Naive B cell (primary cell): ENCODE results near the gene TTC17. TPM values are rescaled to one million over a fixed set of nuclear protein-coding genes. Genes with fewer than 3 reads are reported as not detected.
A peak's percentile ranks its signal among the peaks of the same experiment; 100 is the strongest.
"Not testable (repeated sequence)": the region's sequence is repeated elsewhere in the genome, so short reads cannot be mapped to it uniquely, and the experiment has no call there.

Experiments
- ATAC-seq, 2 donors: fragments of 150-1000 bp; cut with Tn5 transposase; 2 replicates each; pipeline ENCODE4 v1.10.0; 2021; ENCODE audit warnings: low read depth in 2 of 2, mild to moderate bottlenecking in 2 of 2, moderate library complexity in 2 of 2
- DNase-seq: peaks from one replicate; pipeline ENCODE4 v3.0.0; 2022
- H3K27ac Mint-ChIP-seq, 6 donors: one replicate each; pipeline ENCODE4 v1.8.0; 2020 to 2022; ENCODE audit warnings: mild to moderate bottlenecking in 6 of 6, mixed read lengths in 6 of 6, moderate library complexity in 5 of 6, inconsistent platforms in 2 of 6
- H3K27me3 Mint-ChIP-seq, 3 donors: one replicate each; pipeline ENCODE4 v1.8.0; 2021 to 2022; ENCODE audit warnings: mixed read lengths in 3 of 3, mild to moderate bottlenecking in 1 of 3
- H3K36me3 Mint-ChIP-seq, 2 donors: one replicate each; pipeline ENCODE4 v1.8.0; 2020 to 2022; ENCODE audit warnings: mixed read lengths in 2 of 2, inconsistent platforms in 1 of 2, mild to moderate bottlenecking in 1 of 2
- H3K4me1 Mint-ChIP-seq, 3 donors: one replicate each; pipeline ENCODE4 v1.8.0; 2020 to 2022; ENCODE audit warnings: mixed read lengths in 3 of 3, inconsistent platforms in 1 of 3, mild to moderate bottlenecking in 1 of 3, moderate library complexity in 1 of 3
- H3K4me3 Mint-ChIP-seq, 8 donors: one replicate each; pipeline ENCODE4 v1.8.0; 2020 to 2022; ENCODE audit warnings: mild to moderate bottlenecking in 8 of 8, mixed read lengths in 8 of 8, moderate library complexity in 8 of 8, inconsistent platforms in 2 of 8
- H3K9me3 Mint-ChIP-seq, 7 donors: one replicate each; pipeline ENCODE4 v1.8.0; 2020 to 2022; ENCODE audit warnings: mixed read lengths in 7 of 7, mild to moderate bottlenecking in 5 of 7, inconsistent platforms in 2 of 7, moderate library complexity in 1 of 7
- polyA plus RNA-seq, 6 donors: library from polyadenylated mRNA; unstranded; fragments of 300-500 nt; fragmentation: Illumina TruSeq; gene quantifications; one replicate each; pipeline ENCODE4 v1.2.3, GENCODE V29; 2021; ENCODE audit warnings: low read depth in 6 of 6

TTC17 gene
- polyA plus RNA-seq, 6 donors from 2014 or later: 59.8 to 106 (median 74.2) TPM

GRCh38 chr11:43434893-43435292, 76.2 kb downstream of the TTC17 start:
- no peaks in the 10 kb centered on the region for H3K27me3 Mint-ChIP-seq
- H3K9me3 Mint-ChIP-seq: peaks cover 0 to 6% (median 5%) of the 10 kb centered on the region in 7 donors
- no peak overlapping the region for H3K27ac Mint-ChIP-seq
- peaks cover 41 to 58% of the 10 kb centered on the region in 2 donors for H3K36me3 Mint-ChIP-seq
- ATAC-seq (no peak), DNase-seq (no peak)
- no peak overlapping the region for H3K4me3 Mint-ChIP-seq
- peaks cover 0 to 3% (median 0%) of the 10 kb centered on the region in 3 donors for H3K4me1 Mint-ChIP-seq

- Mint-ChIP-seq H3K4me1 (peaks cover 0 to 3% (median 0%) of the 10 kb centered on the region in 3 donors), H3K36me3 (peaks cover 51 to 58% of the 10 kb centered on the region in 2 donors), H3K9me3 (no peaks in the 10 kb centered on the region)
Measured at GRCh38 chr11:43440486-43440885, 81.8 kb downstream of the TTC17 start.

GRCh38 chr11:43443811-43444210, 85.1 kb downstream of the TTC17 start:
- ATAC-seq (no peak), DNase-seq (no peak)
- Mint-ChIP-seq H3K27ac (peak overlapping the region in 1 of 6 donors; percentile 65), H3K27me3 (no peaks in the 10 kb centered on the region), H3K36me3 (peaks cover 56 to 73% of the 10 kb centered on the region in 2 donors), H3K4me1 (peaks cover 0 to 1% (median 0%) of the 10 kb centered on the region in 3 donors), H3K4me3 (no peak overlapping the region), H3K9me3 (no peaks in the 10 kb centered on the region)

More at GRCh38 chr11:43440486-43440885, 81.8 kb downstream of the TTC17 start:
- no peaks in the 10 kb centered on the region for H3K27me3 Mint-ChIP-seq
- H3K4me3 Mint-ChIP-seq: no peak overlapping the region
- no peak for DNase-seq
- ATAC-seq: no peak
- H3K27ac Mint-ChIP-seq: peak overlapping the region in 1 of 6 donors; percentile 86

- no peak for DNase-seq
- Mint-ChIP-seq H3K9me3 (no peaks in the 10 kb centered on the region), H3K4me1 (no peaks in the 10 kb centered on the region), H3K4me3 (no peak overlapping the region), H3K27ac (peak overlapping the region in 2 of 6 donors; percentile 37 to 73), H3K36me3 (peaks cover 75 to 80% of the 10 kb centered on the region in 2 donors), H3K27me3 (no peaks in the 10 kb centered on the region)
- ATAC-seq: no peak
Measured at GRCh38 chr11:43447151-43447550, 88.4 kb downstream of the TTC17 start.

GRCh38 chr11:43458486-43458885, 99.8 kb downstream of the TTC17 start:
- no peaks in the 10 kb centered on the region for H3K4me1 Mint-ChIP-seq
- ATAC-seq (no peak), DNase-seq (no peak)
- peaks cover 66 to 70% of the 10 kb centered on the region in 2 donors for H3K36me3 Mint-ChIP-seq
- H3K9me3 Mint-ChIP-seq: peaks cover under 1 to 11% (median 8%) of the 10 kb centered on the region in 7 donors
- no peaks in the 10 kb centered on the region for H3K27me3 Mint-ChIP-seq
- no peak overlapping the region for H3K27ac Mint-ChIP-seq
- no peak overlapping the region for H3K4me3 Mint-ChIP-seq

- no peaks in the 10 kb centered on the region for H3K27me3 Mint-ChIP-seq
- DNase-seq (no peak), ATAC-seq (no peak)
- peaks cover 70 to 73% of the 10 kb centered on the region in 2 donors for H3K36me3 Mint-ChIP-seq
- no peak overlapping the region for H3K27ac Mint-ChIP-seq
- H3K4me3 Mint-ChIP-seq: no peak overlapping the region
- no peaks in the 10 kb centered on the region for H3K4me1 Mint-ChIP-seq
- peaks cover 4 to 19% (median 8%) of the 10 kb centered on the region in 7 donors for H3K9me3 Mint-ChIP-seq
Measured at GRCh38 chr11:43459246-43459645, 100.5 kb downstream of the TTC17 start.

- no peak for DNase-seq
- Mint-ChIP-seq H3K4me3 (no peak overlapping the region), H3K27me3 (no peaks in the 10 kb centered on the region), H3K36me3 (peaks cover 81 to 83% of the 10 kb centered on the region in 2 donors), H3K9me3 (peaks cover 15 to 47% (median 25%) of the 10 kb centered on the region in 7 donors), H3K27ac (no peak overlapping the region), H3K4me1 (no peaks in the 10 kb centered on the region)
- ATAC-seq: no peak
Measured at GRCh38 chr11:43462359-43462758, 103.6 kb downstream of the TTC17 start.

- H3K36me3 Mint-ChIP-seq: peaks cover 47 to 48% of the 10 kb centered on the region in 2 donors
- H3K9me3 Mint-ChIP-seq: peaks cover 13 to 65% (median 47%) of the 10 kb centered on the region in 7 donors
- no peak overlapping the region for H3K27ac Mint-ChIP-seq
Measured at GRCh38 chr11:43467958-43468357, 109.2 kb downstream of the TTC17 start.

GRCh38 chr11:43477491-43477890, 118.8 kb downstream of the TTC17 start:
- not testable (repeated sequence) for H3K4me1 Mint-ChIP-seq, ATAC-seq, DNase-seq, H3K27me3 Mint-ChIP-seq, H3K27ac Mint-ChIP-seq
- Mint-ChIP-seq H3K9me3 (peaks cover 10 to 68% (median 46%) of the 10 kb centered on the region in 7 donors), H3K36me3 (peaks cover 17 to 45% of the 10 kb centered on the region in 2 donors), H3K4me3 (peak overlapping the region in 1 of 8 donors; percentile 0)

More at GRCh38 chr11:43467958-43468357, 109.2 kb downstream of the TTC17 start:
- ATAC-seq: no peak
- no peaks in the 10 kb centered on the region for H3K4me1 Mint-ChIP-seq
- no peak for DNase-seq
- H3K4me3 Mint-ChIP-seq: no peak overlapping the region
- no peaks in the 10 kb centered on the region for H3K27me3 Mint-ChIP-seq

GRCh38 chr11:43486141-43486540, 127.4 kb downstream of the TTC17 start:
- no peak overlapping the region for H3K4me3 Mint-ChIP-seq
- H3K9me3 Mint-ChIP-seq: peaks cover 0 to 12% (median 7%) of the 10 kb centered on the region in 7 donors
- no peak for DNase-seq
- no peaks in the 10 kb centered on the region for H3K4me1 Mint-ChIP-seq
- peaks cover 8 to 13% of the 10 kb centered on the region in 2 donors for H3K36me3 Mint-ChIP-seq
- no peak for ATAC-seq
- no peaks in the 10 kb centered on the region for H3K27me3 Mint-ChIP-seq
- H3K27ac Mint-ChIP-seq: peak overlapping the region in 1 of 6 donors; percentile 27

- Mint-ChIP-seq H3K9me3 (no peaks in the 10 kb centered on the region), H3K4me1 (no peaks in the 10 kb centered on the region), H3K27ac (peak overlapping the region in 1 of 6 donors; percentile 34), H3K4me3 (no peak overlapping the region), H3K36me3 (peaks cover 22 to 24% of the 10 kb centered on the region in 2 donors), H3K27me3 (no peaks in the 10 kb centered on the region)
- DNase-seq (no peak), ATAC-seq (no peak)
Measured at GRCh38 chr11:43489869-43490465, 131.2 kb downstream of the TTC17 start.

- H3K9me3 Mint-ChIP-seq: no peaks in the 10 kb centered on the region
- peaks cover 22 to 24% of the 10 kb centered on the region in 2 donors for H3K36me3 Mint-ChIP-seq
- no peaks in the 10 kb centered on the region for H3K27me3 Mint-ChIP-seq
- H3K4me1 Mint-ChIP-seq: no peaks in the 10 kb centered on the region
- no peak overlapping the region for H3K4me3 Mint-ChIP-seq
- ATAC-seq: no peak
- no peak overlapping the region for H3K27ac Mint-ChIP-seq
- no peak for DNase-seq
Measured at GRCh38 chr11:43492701-43493100, 134.0 kb downstream of the TTC17 start.

GRCh38 chr11:43493431-43493830, 134.7 kb downstream of the TTC17 start:
- Mint-ChIP-seq H3K9me3 (no peaks in the 10 kb centered on the region), H3K27me3 (no peaks in the 10 kb centered on the region), H3K36me3 (peaks cover 22 to 24% of the 10 kb centered on the region in 2 donors), H3K4me3 (no peak overlapping the region), H3K4me1 (no peaks in the 10 kb centered on the region), H3K27ac (no peak overlapping the region)
- no peak for DNase-seq
- ATAC-seq: no peak

GRCh38 chr11:43497144-43497543, 138.4 kb downstream of the TTC17 start:
- no peak for ATAC-seq
- Mint-ChIP-seq H3K27ac (peak overlapping the region in 1 of 6 donors; percentile 48), H3K4me3 (no peak overlapping the region), H3K36me3 (peaks cover 16 to 26% of the 10 kb centered on the region in 2 donors), H3K4me1 (no peaks in the 10 kb centered on the region), H3K27me3 (peaks cover 0 to 13% (median 4%) of the 10 kb centered on the region in 3 donors), H3K9me3 (peaks cover 0 to 9% (median 4%) of the 10 kb centered on the region in 7 donors)
- DNase-seq: no peak
